Glomerular visceral epithelial cell (primary cell): ENCODE measurements around the gene CDY2A.
"Not testable (repeated sequence)": the region's sequence is repeated elsewhere in the genome, so short reads cannot be mapped to it uniquely, and the experiment has no call there.

Experiments used
- DNase-seq: peaks from one replicate; pipeline ENCODE4 v3.0.0-alpha.2; 2016; ENCODE audit errors: extremely low spot score

CDY2A gene, protein sequence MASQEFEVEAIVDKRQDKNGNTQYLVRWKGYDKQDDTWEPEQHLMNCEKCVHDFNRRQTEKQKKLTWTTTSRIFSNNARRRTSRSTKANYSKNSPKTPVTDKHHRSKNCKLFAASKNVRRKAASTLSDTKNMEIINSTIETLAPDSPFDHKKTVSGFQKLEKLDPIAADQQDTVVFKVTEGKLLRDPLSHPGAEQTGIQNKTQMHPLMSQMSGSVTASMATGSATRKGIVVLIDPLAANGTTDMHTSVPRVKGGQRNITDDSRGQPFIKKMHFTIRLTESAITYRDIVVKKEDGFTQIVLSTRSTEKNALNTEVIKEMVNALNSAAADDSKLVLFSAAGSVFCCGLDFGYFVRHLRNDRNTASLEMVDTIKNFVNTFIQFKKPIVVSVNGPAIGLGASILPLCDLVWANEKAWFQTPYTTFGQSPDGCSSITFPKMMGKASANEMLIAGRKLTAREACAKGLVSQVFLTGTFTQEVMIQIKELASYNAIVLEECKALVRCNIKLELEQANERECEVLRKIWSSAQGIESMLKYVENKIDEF

DNA sequence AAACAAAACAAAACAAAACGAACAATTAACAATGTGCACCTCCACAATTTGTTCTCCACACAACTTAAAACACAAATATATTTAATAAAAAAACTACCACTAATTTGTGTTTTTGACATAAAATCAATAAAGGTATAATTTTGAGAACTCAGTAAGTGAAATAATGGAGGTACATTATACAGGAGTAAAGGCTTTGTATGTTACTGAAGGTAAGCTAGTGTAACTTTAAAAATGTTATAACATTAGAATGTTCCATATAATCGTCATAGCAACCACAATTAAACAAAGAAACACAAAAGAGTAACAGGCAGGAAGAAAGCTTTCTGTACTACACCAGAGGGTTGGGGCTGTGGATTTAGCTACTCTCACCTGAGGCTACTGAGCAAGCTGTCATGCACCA, at the start of gene CDY2A:
TSS of gene CDY2A (plus strand) at position 301 of the 400 bp plus-strand sequence. CDS start 328 bp downstream, outside the sequence.
- not testable (repeated sequence) for DNase-seq

DNA sequence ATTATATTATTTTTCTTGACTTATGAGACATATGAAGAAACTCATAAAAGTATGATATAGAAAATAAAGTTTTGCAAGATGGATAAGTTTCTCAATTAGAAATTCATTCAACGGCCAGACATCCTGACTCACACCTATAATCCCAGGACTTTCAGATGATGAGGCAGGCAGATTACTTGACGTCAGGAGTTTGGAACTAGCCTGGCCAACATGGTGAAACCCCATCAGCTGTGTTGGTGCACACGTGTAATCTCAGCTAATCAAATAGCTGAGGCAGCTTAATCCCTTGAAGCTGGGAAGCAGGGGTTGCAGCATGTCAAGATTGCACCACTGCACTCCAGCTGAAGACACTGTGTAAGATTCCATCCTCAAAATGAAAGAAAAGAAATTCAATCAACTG, 28.0 kb upstream of the CDY2A start:
- DNase-seq = not testable (repeated sequence)

DNA sequence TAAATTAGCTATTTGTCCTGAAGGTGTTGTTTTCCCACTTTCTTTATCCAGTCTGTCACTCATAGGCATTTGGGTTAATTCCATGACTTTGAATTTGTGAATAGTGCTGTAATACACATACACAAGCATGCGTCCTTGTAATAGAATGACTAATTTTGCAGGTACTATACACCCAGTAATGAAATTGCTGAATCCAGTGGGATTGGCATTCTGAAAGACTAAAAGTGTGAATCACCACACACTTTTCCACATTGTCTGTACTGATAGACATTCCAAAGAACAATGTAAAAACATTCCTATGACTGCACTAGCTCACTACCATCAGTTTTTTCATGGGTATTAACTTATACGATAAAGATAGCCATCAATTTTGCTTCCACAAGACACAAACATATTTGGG, 27.3 kb upstream of the CDY2A start:
- DNase-seq = not testable (repeated sequence)

DNA sequence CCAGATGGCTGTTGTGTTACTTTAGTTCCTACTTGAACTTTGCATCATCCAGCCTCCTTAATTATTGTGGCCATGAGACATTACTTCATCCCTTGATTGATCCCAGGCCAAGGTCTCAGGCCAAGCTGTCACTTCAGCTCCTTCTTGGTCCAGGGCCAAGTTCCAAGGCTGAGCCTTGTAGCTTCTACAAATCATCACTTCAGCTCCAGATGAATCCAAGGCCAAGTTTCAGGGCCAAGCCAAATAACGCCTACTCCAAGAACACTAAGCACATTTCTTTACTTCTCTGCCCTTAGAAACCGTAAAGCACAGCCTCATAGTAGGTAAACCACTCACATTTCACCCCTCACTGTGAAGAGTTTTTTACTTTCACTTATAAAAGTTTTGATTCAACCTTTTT, 1.7 kb upstream of the CDY2A start:
- not testable (repeated sequence) for DNase-seq

DNA sequence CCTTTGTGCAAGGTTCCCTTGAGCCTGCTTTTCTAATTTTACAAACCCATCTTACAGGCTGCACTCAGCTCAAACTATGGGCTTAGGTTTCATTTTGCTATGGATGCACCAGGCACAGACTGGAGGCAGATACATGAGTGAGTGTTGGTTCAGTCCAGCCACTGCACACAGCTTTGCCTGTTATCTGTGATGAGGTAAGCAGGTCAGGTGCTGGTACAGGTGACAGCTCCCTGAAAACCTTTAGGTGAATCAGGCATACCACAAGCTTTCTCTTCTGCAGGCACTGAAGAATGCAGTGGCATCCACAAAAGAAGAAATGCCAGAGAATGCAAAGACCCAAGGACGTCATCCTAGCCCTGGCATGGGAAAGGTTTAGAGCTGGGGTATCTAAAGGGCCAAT, 3.3 kb downstream of the CDY2A start:
- DNase-seq = not testable (repeated sequence)

DNA sequence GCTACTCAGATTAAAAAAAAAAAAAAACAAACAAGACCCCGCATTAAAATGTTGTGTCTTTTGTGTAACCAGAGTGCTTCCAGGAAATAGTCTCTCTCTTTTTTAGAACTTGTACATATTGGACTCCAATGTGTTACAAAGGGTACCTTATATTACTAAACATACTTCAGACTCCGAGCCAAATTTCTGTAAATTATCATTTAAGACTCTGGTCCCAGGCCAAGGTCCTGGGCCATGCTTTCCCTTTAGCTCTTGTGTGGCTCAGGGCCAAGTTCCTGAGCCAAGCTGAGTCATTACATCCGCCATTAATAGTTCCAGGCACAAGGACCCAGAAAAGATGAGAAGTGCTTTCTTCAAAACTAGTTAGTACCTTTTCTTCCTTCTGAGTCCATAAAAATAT, 4.6 kb downstream of the CDY2A start:
- not testable (repeated sequence) for DNase-seq

DNA sequence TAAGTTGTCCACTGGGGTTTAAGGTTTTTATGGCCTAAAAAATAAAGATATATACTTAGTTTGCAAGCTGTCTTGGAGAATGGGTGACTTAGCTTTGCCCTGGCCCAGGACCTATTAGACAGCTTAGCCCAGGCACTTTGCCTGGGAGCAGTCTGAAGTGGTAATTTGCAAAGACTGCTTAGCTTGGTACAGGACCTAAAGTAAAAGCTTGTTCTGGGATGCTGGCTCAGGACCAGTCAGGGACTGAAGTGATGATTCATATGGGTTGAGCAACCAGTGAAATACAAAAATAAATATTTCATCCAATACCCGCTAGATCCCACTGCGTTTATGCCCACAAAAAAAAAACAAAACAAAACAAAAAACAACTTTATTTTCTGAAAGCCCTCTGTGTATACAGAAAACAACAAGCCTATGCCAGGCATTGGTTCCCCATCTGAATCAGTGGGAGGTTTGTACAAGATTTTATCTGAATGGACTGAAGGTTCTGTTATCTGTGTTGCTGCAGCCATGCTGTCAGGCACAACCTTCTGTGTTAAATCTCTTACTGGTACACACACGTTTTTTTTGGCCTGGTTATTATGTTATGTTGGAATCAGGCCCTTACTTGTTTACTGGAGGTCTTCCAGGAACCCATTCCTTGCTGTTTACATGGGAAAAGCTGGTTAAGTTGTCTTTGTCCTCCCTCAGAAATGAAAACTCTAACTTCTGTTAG, 8.7 kb downstream of the CDY2A start:
- DNase-seq = not testable (repeated sequence)

DNA sequence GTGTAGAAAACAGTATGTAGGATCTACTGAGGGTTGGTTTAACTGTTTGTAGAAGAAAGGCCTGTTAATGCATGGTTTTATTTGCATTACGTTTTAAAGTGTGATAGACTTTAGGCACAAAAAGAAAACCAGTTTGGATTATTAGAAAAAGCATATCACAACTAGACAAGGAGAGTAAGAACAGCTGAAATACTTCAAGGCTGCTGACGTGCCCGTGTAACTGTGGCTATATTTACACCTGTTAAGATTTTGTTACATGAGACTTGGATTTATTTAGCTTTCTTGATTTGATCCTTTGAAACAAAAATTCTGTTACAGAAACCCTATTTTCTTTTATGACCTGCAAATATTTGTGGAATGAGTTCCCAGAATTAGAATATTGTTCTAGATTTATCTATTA, 9.3 kb downstream of the CDY2A start:
- not testable (repeated sequence) for DNase-seq

DNA sequence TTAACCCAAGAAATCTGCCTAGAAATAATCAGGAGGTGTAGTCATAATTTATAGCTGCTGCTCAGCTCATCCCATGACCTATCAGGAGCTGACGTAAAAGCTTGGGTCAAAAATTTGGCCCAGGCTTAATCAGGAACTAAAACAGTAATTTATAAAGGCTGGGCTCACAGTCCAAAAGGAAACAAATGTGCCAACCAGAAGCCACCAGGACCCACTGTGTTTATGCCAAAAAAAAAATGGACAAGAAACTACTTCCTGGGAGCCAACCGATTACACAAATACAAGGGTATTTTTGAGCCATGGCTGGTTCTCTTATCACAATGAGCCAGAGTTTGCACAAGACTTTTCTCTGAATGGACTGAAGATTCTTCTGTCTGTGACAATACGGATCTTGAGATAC, 19.4 kb downstream of the CDY2A start:
- DNase-seq = not testable (repeated sequence)

DNA sequence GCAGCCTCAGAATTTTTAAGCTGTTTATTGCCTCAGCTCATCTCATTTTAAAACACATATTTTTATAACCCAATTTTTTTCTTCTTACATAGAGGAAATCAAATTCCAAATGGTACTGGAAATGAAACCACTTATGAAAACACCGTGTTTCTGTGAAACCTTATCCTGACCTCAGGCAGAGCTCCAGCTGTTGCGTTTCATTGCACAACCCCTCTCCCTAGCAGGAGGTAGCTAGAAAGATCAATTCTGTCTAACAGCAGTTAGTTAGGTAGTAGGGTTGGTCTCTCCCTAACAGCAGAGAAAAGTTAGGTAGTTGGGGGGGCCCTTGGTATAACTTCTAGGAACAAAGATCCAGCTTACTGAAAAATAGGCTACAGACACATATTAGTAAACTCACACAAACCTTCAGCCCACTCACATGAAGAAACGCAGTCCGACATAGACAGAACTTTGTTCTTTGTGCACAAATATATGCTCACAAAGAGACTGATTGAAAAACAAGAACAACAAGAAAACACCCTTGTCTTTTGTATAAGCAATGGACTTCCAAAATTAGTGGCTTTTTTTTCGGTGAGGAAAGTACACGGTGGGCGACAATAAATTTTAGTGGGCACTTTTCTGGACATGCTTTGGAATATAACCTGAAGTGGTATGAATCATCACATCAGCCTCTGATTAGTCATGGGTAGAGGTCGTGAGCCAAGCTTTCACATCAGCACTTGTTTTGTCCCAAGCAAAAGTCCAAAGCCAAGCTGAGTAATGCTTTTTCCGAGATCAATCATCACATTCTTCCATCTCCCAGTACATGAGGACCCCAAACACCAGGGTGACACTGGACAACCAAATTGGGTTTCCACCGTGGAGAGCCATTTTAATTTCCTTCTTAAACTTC, 22.8 kb downstream of the CDY2A start:
- DNase-seq = not testable (repeated sequence)

DNA sequence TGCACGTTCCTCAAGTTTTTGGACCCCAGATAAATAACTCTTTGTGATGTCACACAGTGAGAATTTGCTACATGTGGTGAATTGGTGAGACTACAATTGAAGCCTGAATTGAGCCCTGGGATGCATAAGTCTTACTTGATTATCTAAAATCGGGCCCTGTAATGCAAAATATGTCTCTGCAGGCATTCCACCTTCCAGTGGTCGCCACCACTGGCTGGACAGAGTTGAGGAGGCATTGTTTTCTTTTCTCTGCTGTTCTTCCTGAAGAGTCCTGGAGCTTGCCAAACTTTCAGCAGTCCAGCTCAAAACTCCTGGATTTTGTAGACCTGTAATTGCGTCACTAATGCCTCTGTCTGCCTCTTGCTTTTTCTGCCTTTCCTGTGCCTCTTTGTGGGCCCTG, 23.5 kb downstream of the CDY2A start:
- not testable (repeated sequence) for DNase-seq

DNA sequence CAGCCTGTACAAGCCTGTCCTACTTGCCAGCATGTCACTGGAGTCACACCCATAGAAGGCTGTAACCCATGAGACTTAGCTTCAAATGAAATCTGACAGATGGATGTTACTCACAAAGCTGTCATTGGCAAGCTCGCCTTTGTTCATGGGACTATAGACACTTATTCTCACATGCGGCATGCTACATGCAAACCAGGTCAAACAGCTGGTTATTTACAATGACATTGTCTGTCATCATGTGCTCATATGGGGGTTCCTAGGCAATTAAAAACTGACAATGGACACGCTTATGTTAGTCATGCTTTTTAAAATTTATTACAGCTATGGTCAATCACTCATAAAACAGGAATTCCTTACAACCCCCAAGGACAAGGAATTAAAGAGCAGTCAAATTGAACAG, 30.9 kb downstream of the CDY2A start:
- DNase-seq = not testable (repeated sequence)

DNA sequence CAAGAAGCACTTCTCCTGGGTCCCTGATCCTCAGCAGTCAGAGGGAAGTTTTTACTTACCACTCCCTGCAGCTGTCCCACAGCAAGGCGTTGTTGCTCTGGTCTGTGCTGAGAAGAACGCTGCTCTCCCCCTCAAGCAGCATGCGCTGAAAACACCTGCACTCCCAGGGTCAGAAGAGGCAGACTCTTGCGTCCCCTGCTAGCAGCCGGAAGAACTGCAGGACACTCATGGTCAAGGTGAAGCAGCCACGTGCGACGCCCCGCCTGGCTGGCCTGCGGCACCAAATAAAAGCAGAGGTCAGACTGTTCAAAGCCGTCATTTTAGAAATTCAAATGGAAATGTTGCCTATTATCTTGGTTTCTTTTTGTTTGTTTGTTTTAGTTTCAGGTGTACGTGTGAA, 47.9 kb downstream of the CDY2A start:
- not testable (repeated sequence) for DNase-seq
